Cerebellar nuclear complex (tissue), 1 donor: ENCODE data around the gene CPEB2.

Experiments used
- DNase-seq, 2 experiments: peaks; one replicate each; lab custom pipeline; 2025; lab: John Stamatoyannopoulos, UW

The CPEB2 gene

GRCh38 chr4:15118292-15118691 is 116.0 kb downstream of the CPEB2 start:
- DNase-seq: no peak
